DMS53 treated with DMSO at 0.1 percent for 48 hours (cell line): ENCODE measurements around the gene BTBD1.
"Not testable (repeated sequence)": the region's sequence is repeated elsewhere in the genome, so short reads cannot be mapped to it uniquely, and the experiment has no call there.

Experiments
- DNase-seq: peaks from one replicate; lab custom pipeline; 2025; ENCODE audit not compliant: unreplicated experiment; lab: John Stamatoyannopoulos, UW

The BTBD1 gene

DNA sequence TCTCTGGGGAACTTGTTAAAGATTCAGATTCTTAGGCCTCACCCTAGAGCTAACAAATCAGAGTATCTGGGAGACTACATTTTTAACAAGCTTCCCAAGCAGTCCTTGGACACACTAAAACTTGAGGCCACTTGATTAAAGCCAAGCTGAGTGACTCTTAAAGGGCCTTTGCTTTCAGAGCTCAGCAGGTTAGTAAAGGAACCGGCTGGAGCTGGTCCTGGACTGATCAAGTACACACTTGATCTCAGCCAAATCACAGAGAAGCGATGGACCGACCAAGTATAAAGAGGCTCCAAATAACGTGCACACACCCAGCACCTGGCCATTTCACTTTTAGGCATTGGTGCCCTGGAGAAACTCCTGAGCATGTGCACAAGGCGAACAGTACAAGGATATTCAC, 27.5 kb upstream of the BTBD1 start:
- DNase-seq: no peak

DNA sequence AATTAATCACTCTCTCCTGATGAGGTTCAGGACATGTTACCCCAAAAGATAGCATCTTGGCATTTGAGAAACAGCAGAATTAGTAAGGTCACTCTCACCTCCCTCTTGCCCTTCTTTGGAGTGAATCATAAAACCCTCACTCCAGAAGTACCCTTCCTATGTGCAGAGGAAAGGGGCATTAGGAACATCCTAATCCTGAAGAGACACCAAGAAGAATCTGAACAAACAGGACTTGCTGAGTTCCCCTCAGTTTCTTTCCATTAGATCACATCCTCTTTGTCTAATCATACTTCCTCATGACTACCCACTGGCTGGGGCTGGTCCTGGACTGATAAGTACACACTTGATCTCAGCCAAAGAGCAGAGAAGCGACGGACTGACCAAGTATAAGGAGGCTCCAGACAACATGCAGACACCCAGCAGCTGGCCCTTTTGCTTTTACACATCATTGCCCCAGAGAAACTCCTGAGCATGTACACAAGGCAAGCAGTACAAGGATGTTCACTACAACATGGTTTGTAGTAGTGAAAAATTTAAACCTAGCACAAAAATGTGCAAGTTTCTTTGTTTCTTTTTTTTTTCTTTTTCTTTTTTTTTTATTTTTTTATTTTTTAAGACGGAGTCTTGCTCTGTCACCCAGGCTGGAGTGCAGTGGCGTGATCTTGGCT, 25.4 kb upstream of the BTBD1 start:
- DNase-seq: peak; percentile 49

DNA sequence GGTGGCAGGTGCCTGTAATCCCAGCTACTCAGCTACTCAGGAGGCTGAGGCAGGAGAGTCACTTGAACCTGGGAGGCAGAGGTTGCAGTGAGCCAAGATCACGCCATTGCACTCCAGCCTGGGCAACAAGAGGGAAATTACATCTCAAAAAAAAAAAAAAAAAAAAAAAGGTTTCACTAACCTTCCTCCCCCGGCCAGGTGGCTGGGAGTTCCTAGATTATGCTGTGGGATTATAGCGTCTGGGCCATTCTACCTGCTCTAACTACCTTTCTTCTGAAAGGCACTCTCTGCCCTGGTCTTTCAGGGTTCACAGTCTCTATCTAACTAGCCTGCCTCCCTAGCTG, 24.9 kb upstream of the BTBD1 start:
- DNase-seq: not testable (repeated sequence)

DNA sequence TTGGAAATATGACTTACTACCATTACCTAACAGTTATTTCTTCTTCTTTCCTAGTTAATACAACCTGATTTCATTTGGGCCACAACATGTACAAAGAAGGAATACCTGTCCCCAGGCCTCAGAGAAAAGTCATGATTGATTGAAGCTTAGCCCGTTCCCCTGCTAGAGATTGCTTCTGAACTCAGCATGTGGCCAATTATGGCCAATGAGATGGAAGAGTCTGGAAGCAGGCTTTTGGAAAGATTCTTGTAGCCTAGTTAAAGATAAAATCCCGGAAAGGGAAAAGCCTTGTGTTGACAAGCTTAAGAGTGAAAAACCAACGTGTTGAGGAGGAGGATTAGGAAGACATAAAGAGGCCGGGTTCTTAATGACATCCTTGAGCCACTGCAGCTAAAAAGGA, 23.4 kb upstream of the BTBD1 start:
- no peak for DNase-seq

DNA sequence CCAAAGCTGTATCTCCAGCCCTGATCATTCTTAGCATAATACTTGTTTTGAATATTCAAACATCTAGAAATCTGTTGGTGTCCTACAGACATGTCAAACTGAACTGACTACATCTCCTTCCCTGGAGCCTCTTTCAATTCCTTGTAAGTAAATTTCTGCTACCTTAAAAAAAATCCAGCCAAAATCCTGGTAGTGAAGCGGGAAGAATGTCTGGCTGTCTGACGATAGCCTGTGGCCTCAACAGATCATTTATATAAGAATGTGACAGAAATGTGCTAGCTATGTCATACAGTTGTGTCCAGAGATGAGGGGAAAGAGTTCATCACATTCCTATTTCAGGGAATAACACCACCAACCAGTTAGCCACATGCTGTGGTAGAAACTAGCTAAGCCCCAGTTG, 21.8 kb upstream of the BTBD1 start:
- DNase-seq: no peak

DNA sequence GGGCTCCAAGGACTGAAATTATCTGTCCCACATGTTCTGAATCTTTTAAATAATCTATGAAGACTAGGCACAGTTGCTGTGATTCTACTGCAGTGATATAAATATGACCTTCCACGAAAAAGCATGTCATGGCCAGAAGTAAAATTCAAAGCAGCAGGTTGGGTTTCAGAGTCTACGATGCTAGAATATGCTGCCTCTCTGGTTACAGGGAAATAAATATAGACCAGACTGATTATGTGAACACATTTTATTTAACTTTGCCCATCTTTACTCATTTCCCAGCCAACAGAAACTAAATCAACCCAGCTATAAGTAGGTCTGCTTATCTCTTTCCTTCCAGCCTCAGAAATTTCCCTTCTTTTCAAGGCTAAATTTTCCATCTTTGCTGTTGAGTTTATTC, 20.5 kb upstream of the BTBD1 start:
- DNase-seq: no peak

DNA sequence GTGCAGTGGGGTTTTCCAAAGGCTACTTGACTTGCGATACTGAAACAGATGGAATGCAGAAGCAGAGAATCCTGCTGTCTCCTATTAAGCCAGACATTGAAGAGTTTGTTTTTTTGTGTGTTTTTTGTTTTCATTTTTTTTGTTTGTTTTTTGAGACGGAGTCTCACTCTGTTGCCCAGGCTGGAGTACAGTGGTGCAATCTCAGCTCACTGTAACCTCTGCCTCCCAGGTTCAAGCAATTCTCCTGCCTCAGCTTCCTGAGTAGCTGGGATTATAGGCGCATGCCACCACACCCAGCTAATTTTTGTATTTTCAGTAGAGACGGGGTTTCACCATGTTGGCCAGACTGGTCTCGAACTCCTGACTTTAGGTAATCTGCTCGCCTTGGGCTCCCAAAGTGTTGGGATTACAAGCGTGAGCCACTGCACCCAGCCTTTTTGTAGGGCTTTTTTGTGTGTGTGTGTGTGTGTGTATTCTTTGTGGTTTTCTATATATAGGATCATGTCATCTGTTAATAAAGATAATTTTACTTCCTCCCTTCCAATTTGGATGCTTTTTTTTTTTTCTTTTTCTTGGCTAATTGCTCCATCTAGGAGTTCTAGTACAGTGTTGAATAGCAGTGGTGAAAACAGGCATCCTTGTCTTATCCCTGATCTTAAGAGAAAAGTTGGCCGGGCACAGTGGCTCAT, 19.0 kb upstream of the BTBD1 start:
- not testable (repeated sequence) for DNase-seq

DNA sequence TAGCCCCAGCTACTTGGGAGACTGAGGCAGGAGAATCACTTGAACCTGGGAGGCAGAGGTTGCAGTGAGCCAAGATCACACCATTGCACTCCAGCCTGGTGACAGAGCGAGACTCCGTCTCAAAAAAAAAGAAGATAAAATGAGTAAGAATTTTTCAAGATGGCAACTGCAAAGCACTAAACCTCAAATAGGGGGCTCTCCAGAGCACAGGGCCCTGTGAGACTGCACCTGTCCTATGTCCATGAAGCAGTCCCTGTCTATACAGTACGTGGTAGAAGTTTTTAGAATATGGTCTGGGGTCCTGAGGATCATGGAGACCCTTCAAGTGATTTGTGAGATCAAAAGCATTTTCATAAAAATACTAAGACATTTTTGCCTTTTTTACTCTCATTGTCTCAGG, 18.4 kb upstream of the BTBD1 start:
- not testable (repeated sequence) for DNase-seq

DNA sequence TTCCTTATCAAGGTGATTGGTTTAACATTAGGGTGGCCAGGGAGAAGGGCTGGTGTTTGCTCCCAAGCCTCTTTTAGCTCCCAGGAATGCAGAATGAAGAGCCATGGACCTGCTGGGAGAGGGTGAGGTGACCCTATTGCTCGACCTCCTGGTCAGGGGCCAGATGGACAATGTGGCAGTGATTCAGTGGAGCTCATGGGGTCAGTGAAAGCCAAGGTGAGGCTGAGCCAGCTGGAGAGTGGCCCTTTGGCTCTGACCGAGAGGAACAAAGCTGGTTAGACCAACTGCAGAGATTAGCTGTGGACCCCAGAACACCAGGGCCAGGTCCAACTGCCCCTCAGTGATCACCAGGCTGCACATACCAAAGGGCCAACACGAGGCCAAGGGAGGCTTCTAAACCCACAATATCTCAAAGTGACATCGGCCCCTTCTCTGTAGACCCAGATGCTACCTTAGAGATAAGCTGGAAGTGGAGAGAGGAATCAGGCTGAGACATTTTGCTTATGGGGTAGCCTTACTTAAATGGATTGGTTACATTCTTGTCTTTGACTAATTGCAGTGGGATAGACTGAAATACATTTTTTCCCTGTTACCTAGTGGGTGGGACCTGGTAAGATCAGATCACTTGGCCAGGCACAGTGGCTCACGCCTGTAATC, 15.8 kb upstream of the BTBD1 start:
- DNase-seq: no peak

DNA sequence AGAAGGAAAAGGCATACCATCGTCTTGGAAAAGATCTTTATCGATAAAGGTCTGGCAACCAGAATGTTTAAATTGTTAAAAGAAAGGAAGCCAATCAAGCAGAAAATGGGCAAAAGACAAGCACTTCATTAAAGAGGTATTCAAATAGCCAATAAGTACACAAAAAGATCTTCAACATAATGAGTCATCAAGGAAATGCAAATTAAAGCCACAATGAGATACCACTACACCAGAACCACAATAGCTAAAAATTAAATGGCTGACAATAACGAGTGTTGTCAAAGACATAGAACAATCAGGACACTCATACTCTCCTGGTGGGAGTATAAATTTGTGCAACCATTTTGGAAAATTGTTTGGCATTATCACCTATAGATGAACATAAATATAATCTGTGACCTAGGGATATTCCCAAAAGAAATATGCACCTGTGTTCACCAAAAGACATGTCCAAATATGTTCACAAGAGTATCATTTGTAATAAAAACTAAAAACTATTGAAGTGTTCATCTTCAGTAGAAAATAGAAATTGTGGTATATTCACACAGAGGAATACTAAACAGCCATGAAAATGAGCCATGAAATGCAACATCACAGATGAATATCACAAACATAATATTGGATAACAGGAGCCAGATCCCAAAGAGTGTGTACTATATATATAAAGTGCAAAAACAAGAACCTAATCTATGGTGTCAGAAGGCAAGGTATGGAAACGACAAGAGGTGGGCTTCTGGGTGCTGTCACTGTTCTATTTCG, 14.4 kb upstream of the BTBD1 start:
- no peak for DNase-seq

DNA sequence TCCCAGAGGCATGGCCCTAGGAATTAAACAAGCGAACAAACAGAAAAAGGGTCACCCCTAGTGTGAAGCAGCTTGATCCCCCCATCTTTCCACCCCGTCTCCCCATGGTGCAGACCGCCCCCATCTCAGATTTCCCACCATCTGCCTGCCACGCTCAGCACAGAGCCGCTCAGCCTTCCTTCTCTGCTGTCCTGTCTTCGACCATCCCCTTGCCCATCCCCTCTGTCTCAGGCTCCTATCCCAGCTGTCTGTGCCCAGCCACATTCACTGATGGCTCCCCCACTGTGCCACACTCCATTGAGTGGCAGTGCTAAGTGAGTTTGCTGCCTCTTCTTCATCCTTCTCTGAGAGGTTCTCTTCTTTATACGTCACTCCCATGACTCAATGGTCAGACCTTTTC, 11.7 kb upstream of the BTBD1 start:
- DNase-seq: no peak

DNA sequence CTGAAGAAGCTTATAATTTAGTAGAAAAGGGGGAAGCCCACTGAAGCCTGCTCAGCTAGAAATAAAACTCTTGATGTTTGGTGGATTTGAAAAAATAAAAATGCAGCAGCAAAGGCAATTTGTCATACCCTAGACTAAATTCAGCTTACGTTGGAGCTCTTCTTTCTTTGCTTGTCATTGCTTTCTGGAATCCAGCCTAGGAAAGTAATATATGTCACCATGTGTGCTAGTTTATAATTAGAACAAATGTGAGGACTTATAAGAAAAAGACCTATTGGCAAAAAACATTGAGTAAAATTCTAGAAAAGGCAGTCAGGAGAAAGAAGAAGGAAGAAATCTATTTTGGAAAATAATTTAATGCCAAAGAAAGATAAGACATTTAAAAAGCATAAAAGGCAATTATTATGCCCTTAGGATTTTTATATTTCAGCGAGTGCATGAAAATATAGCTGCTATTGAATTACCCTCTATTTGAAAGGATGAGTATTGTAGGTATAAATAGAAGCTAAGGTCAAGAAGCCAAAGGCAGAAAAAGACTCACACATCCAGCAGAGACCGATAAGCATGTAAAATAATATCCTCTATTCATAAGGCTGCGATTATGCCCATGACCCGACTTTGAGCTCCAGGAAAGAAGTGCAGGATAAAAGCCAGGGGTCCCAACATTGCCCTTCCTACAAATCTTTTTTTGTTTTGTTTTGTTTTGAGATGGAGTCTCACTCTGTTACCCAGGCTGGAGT, 10.6 kb upstream of the BTBD1 start:
- no peak for DNase-seq

DNA sequence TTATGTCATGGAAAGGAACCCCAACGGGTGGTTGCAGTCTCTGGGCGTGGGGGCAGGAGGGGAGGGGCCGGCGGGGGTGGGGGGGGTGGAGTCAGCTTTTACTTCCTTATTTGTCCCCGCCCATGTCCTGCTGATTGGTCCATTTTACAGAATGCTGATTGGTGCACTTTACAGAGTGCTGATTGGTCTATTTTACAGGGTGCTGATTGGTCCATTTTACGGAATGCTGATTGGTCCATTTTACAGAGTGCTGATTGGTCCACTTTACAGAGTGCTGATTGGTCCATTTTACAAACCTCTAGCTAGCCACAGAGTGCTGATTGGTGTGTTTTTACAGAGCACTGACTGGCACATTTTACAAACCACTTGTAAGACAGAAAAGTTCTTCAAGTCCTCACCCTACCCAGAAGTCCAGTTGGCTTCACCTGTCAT, 2.2 kb upstream of the BTBD1 start:
- DNase-seq: not testable (repeated sequence)

DNA sequence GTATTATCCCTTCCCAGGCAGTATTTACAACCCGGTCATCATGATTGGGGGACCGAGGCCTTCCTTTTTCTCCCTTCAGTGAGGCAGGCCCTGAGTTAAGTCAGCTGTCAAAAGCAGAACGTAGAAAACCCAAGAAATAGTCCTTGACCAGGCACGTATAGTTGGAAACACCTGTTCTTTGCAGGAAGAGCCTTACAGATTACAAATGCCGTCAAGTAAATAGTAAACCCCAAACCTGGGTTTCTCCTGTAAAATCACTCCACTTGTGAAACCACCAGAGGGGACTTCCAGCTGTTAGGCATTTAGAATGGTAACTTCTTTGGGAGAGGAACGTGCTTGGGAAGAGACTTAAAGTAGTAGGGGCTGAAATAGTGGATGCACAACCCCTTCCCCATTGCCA, 1.0 kb upstream of the BTBD1 start:
- no peak for DNase-seq

DNA sequence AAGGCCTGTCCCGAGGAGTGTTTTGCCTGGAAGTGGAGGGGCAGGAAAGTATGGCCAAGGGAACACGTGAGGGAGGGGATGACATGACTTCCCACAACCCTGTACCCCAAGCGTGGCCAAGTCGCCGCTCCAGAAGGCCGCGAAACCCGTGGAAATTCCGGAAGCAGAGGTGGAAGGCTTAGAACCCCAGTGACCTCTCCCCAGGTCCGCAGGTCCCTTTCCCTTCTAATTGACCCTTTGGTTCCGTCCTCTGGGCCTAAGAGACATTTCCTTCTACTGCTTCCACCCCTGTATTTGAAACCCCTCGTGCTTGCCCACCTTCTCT, 548 bp upstream of the BTBD1 start:
- no peak for DNase-seq

DNA sequence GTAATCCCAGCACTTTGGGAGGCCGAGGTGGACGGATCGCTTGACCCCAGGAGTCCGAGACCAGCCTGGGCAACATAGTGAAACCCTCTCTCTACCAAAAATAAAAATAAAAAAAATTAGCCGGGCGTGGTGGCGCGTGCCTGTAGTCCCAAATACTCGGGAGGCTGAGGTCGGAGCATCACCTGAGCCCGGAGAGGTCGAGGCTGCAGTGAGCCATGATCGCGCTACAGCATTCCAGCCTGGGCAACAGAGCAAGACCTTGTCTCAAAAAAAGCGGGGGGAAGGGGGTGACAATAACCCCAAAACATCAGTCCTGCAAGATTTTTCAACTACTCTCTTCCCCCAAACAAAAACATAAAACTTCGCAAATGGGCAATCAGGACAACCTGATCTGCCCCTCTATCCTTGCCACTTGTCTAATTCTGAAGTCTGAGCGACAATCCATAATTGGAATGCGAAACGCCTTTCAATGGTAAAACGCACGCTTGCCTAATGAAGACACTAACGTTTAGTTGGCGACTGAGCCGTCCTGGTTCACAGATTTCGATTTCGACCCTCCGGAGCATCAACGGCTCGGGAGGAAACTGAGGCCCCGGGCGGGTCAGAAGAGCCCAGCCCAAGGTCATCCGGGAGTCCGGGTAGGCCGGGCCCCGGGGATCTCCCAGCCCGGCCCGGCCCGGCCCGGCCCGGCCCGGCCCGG, 868 bp downstream of the BTBD1 start:
- no peak for DNase-seq

DNA sequence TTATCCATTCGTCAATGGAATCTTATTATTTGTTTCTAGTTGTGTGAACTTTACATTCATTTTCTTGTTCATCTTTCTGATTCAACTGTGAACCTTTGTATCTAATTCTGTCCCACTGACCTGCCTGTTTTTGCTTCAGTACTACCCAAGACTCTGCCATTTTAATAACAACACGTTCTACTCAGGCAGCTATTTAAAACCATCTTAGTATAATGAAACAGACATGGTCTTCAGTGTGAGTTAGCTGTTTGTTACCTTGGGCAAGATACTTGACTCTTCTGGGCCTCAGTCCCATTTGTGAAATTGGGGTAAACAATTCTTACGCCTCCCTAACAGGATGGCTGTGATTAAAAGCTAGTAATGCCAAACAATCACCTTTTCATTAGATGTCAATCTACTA, 1.6 kb downstream of the BTBD1 start:
- DNase-seq: no peak

DNA sequence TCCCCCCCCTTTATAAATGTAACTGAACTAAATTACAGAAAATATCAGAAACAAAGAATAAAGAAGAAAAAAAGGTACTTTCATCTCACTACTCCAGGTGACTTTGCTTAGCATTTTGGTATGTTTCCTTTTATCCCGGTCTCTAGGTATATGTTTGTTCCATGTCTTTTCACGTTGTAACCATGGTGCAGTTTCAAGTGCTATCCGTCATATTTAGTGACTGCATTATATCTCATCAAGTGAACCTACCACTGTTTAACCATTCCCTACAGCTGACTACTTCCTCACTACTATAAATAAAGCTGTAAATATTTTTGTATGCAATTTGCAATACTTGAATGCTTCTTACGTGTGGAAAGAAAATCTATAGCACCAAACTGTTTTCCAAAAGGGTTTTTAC, 2.2 kb downstream of the BTBD1 start:
- no peak for DNase-seq

DNA sequence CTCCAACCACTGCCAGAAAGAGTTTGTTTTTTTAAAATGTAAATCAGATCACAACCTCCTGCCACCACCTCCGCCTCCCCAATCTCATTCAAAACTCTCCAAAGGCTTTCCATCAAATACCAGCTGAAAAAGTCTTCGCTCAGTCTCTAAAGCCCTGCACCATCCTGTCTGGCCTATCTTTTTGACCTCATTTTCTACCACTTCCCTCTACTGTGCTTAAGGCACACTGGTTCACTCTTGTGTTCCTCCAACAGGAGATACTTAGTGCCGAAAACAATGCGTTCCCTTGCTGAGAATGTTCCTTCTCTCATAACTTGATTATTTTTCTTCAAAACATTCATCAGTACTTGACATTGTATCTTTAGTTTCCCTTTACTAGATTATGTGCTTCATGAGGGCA, 3.5 kb downstream of the BTBD1 start:
- DNase-seq: no peak

DNA sequence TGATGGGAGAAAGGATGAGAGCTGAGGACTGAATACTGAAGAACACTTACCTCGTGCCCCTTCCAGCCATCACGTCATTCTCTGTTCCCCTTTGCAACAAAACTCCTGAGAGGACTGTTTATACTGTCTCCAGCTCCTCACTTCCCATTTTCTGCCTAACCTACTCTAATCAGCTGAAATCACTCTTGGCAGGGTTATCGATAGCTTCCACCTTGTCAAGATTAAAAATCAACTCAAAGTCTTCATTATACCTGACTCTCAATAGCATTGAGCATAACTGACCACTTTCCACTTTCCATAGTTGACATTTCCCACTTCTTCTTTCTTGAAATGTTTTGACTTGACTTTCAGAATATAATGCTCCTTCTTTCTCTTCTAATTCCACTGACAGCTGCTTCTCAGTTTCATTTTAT, 4.3 kb downstream of the BTBD1 start:
- no peak for DNase-seq

DNA sequence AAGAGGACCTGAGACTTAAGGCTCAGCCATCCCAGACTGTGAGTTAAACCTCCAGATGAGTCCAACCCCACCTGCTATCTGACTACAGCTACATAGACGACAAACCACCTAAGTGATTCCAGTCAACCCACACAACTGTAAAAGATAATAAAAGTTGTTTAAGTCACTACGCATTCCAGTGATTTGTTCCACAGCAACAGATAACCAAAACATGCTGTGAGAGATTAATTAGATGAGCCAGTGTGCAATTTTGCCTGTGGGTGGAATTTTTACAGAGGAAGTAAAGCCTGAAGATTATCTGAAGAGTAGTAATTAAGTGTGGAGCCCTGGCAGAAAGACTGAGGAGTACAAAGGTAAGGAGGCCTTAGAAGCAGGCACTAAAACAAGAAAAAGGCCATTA, 5.4 kb downstream of the BTBD1 start:
- DNase-seq: no peak
